Breast epithelium (tissue), 4 donors: ENCODE data around the gene ABCA13. TPM values are rescaled to one million over a fixed set of nuclear protein-coding genes. Genes with fewer than 3 reads are reported as not detected.

Experiments
- DNase-seq, 2 donors: peaks; one replicate each; pipeline ENCODE4 v3.0.0-alpha.2; 2019; ENCODE audit warnings: low spot score in 2 of 2
- H3K27ac ChIP-seq, 2 donors: fragments of 200-600 bp; sonication (generic) in 1 of 2; one replicate each; pipeline ENCODE4 v1.5.1; 2016 to 2019; ENCODE audit warnings: mild to moderate bottlenecking in 1 of 2
- H3K27me3 ChIP-seq, 2 donors: fragments of 200-600 bp; sonication (generic) in 1 of 2; one replicate each; pipeline versions ENCODE4 v1.5.1 to v1.6.0; 2017 to 2019; ENCODE audit warnings: control low read depth in 1 of 2, mild to moderate bottlenecking in 1 of 2
- H3K36me3 ChIP-seq: fragments of 200-600 bp; one replicate; pipeline ENCODE4 v1.5.1; 2019
- H3K4me1 ChIP-seq, 2 donors: fragments of 200-600 bp; sonication (generic); one replicate each; pipeline ENCODE4 v1.5.1; 2016 to 2019; ENCODE audit warnings: control low read depth in 1 of 2
- H3K4me3 ChIP-seq, 3 donors: fragments of 200-600 bp; sonication (generic); 1 replicate in 2 of 3; 2 replicates in 1 of 3; pipeline ENCODE4 v1.5.1; 2016 to 2019; ENCODE audit warnings: mild to moderate bottlenecking in 3 of 3, moderate library complexity in 2 of 3
- H3K9me3 ChIP-seq, 2 donors: fragments of 200-600 bp; sonication (generic) in 1 of 2; one replicate each; pipeline ENCODE4 v1.5.1; 2016 to 2019; ENCODE audit warnings: control low read depth in 1 of 2
- CTCF ChIP-seq, 3 donors: fragments of 450-650 bp; IDR thresholded peaks; one replicate each; pipeline ENCODE4 v1.5.1; 2016 to 2017; ENCODE audit warnings: antibody characterized with exemption in 3 of 3, mild to moderate bottlenecking in 3 of 3, moderate library complexity in 3 of 3
- POLR2A ChIP-seq: fragments of 450-650 bp; IDR thresholded peaks from one replicate; pipeline ENCODE4 v1.6.1; 2016; ENCODE audit warnings: antibody characterized with exemption, mild to moderate bottlenecking, moderate library complexity
- POLR2AphosphoS5 ChIP-seq, 3 donors: sonication (generic); formaldehyde crosslinking; IDR thresholded peaks; one replicate each; pipeline ENCODE4 v1.6.1; 2017; ENCODE audit warnings: antibody characterized with exemption in 3 of 3
- intact Hi-C: fragments of 100-400 bp; cut with DNase I; formaldehyde crosslinking; loops from one replicate; pipeline ENCODE4 v1.15.1; 2023; ENCODE audit warnings: low total_unique reads
- total RNA-seq, 3 donors: library from RNA; depleted of rRNA; stranded (reverse); fragments of >200 nt; gene quantifications; one replicate each; pipeline ENCODE4 v1.1.0, GENCODE V29; 2016

Gene ABCA13
- total RNA-seq, 3 donors from 2014 or later, result under 0.01 to 0.29 (median under 0.01) TPM

- no peaks in the 10 kb centered on the region for H3K27me3 ChIP-seq
- H3K9me3 ChIP-seq, result no peaks in the 10 kb centered on the region
- intact Hi-C loops, result loop anchor here (2.0 kb wide), 1 partner anchor 21 kb away; no protein-coding TSS in a partner anchor
- no peak overlapping the region for H3K4me3 ChIP-seq
- no peak overlapping the region for H3K27ac ChIP-seq
- DNase-seq, result no peak
- H3K4me1 ChIP-seq, result no peaks in the 10 kb centered on the region
- no peak for TF ChIP-seq CTCF (IDR thresholded peaks at IDR 0.05)
- no peak for TF ChIP-seq POLR2A
- TF ChIP-seq POLR2AphosphoS5 (IDR thresholded peaks at IDR 0.05), result no peak
- no peaks in the 10 kb centered on the region for H3K36me3 ChIP-seq
Measured at GRCh38 chr7:48351900-48352299, 180.6 kb downstream of the ABCA13 start.

DNA sequence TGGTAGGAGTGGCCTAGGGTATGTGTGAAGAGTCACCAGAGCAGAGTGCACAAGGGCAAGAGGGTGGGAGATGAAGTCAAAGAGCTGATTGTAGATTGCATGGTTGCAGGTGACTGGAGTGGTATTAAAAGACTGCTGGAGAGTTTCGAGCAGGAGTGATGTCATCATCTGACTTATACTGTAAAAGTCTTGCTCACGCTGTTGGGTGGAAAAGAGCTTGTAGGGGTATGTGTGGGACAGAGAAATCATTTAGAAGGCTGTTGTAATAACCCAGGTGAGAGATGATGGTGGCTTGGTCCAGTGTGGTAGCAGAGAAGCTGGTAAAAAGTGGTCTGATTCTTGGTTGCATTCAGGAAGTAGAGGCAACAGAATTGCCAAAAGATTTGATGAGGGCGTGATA, 184.1 kb downstream of the ABCA13 start:
- Histone ChIP-seq H3K4me3 (no peak overlapping the region), H3K27me3 (no peaks in the 10 kb centered on the region), H3K4me1 (no peaks in the 10 kb centered on the region), H3K36me3 (no peaks in the 10 kb centered on the region), H3K27ac (no peak overlapping the region), H3K9me3 (no peaks in the 10 kb centered on the region)
- DNase-seq, result no peak
- no peak for TF ChIP-seq POLR2A
- TF ChIP-seq CTCF (IDR thresholded peaks at IDR 0.05), result no peak
- TF ChIP-seq POLR2AphosphoS5 (IDR thresholded peaks at IDR 0.05), result no peak
- intact Hi-C loops, result no loop called here

DNA sequence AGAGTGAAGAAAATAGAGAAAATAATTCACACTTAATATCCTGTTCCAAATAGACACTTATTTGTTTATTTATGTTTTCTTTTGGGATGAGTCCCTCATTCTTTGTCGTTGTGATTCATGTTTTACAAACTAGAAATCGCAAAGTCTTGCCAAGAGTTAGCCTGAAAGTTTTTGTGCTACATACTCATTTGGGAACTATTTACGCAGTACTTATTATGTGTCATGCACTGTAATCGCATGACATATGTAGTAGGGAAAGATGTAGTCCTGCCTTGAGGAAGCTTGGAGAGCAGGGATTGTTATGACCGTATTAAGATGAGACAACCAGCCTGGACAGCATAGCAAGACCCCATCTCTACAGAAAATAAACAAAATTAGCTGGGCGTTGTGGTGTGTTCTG, 189.3 kb downstream of the ABCA13 start:
- no peak for DNase-seq
- Histone ChIP-seq H3K4me1 (no peaks in the 10 kb centered on the region), H3K9me3 (no peaks in the 10 kb centered on the region), H3K4me3 (no peak overlapping the region), H3K27me3 (no peaks in the 10 kb centered on the region), H3K27ac (no peak overlapping the region), H3K36me3 (no peaks in the 10 kb centered on the region)
- intact Hi-C loops, result no loop called here
- TF ChIP-seq CTCF (IDR thresholded peaks at IDR 0.05) (no peak), POLR2AphosphoS5 (IDR thresholded peaks at IDR 0.05) (no peak), POLR2A (no peak)

GRCh38 chr7:48363174-48363573, 191.9 kb downstream of the ABCA13 start:
- Histone ChIP-seq H3K27me3 (no peaks in the 10 kb centered on the region), H3K27ac (no peak overlapping the region), H3K9me3 (no peaks in the 10 kb centered on the region), H3K4me3 (no peak overlapping the region), H3K36me3 (no peaks in the 10 kb centered on the region), H3K4me1 (no peaks in the 10 kb centered on the region)
- no peak for TF ChIP-seq CTCF (IDR thresholded peaks at IDR 0.05)
- TF ChIP-seq POLR2AphosphoS5 (IDR thresholded peaks at IDR 0.05), result no peak
- TF ChIP-seq POLR2A, result no peak
- intact Hi-C loops, result no loop called here
- DNase-seq, result no peak

- no peak overlapping the region for H3K27ac ChIP-seq
- no peaks in the 10 kb centered on the region for H3K9me3 ChIP-seq
- H3K4me1 ChIP-seq, result no peaks in the 10 kb centered on the region
- no peak overlapping the region for H3K4me3 ChIP-seq
- no peaks in the 10 kb centered on the region for H3K36me3 ChIP-seq
- intact Hi-C loops, result no loop called here
- DNase-seq, result no peak
- TF ChIP-seq POLR2A (no peak), CTCF (IDR thresholded peaks at IDR 0.05) (no peak), POLR2AphosphoS5 (IDR thresholded peaks at IDR 0.05) (no peak)
- H3K27me3 ChIP-seq, result no peaks in the 10 kb centered on the region
Measured at GRCh38 chr7:48365010-48365409, 193.8 kb downstream of the ABCA13 start.
